SK-N-SH treated with all-trans-retinoic acid at 6 μM for 48 hours (cell line): ENCODE measurements around the gene PTPRC.

Experiments used
- ARNTL ChIP-seq: fragments of 450-650 bp; formaldehyde crosslinking; IDR thresholded peaks from 2 replicates; pipeline ENCODE4 v1.5.0; 2020; ENCODE audit warnings: low read depth, mild to moderate bottlenecking, moderate library complexity, borderline replicate concordance
- ESRRG ChIP-seq: fragments of 250-450 bp; sonication (Bioruptor Pico); IDR thresholded peaks from 2 replicates; pipeline ENCODE4 v1.6.1; 2021; ENCODE audit warnings: mild to moderate bottlenecking
- OSR1 ChIP-seq: fragments of 250-450 bp; sonication (Bioruptor Pico); IDR thresholded peaks from 2 replicates; pipeline ENCODE4 v1.8.0; 2022; ENCODE audit warnings: moderate library complexity, mild to moderate bottlenecking, inconsistent platforms
- PATZ1 ChIP-seq: fragments of 250-450 bp; sonication (Bioruptor Pico); IDR thresholded peaks from 2 replicates; pipeline ENCODE4 v1.8.0; 2020; ENCODE audit warnings: mild to moderate bottlenecking, moderate library complexity, borderline replicate concordance
- RARB ChIP-seq: fragments of 250-450 bp; sonication (Bioruptor Pico); IDR thresholded peaks from 2 replicates; pipeline ENCODE4 v1.8.0; 2021; ENCODE audit warnings: mild to moderate bottlenecking, moderate library complexity
- TCF4 ChIP-seq: fragments of 250-450 bp; sonication (Bioruptor Pico); IDR thresholded peaks from 2 replicates; pipeline ENCODE4 v1.8.0; 2021; ENCODE audit warnings: mild to moderate bottlenecking, moderate library complexity, borderline replicate concordance
- ZFP30 ChIP-seq: fragments of 450-650 bp; formaldehyde crosslinking; IDR thresholded peaks from 2 replicates; pipeline ENCODE4 v1.5.0; 2022; ENCODE audit warnings: mild to moderate bottlenecking, moderate library complexity
- ZNF70 ChIP-seq: fragments of 450-650 bp; formaldehyde crosslinking; IDR thresholded peaks from 2 replicates; pipeline ENCODE4 v1.5.0; 2020; ENCODE audit warnings: mild to moderate bottlenecking, moderate library complexity
- TF ChIP-seq, protein P1 (sequence below): fragments of 250-450 bp; sonication (Bioruptor Pico); IDR thresholded peaks from 2 replicates; pipeline ENCODE4 v1.5.1; 2020; ENCODE audit warnings: low read depth, mild to moderate bottlenecking, moderate library complexity
- TF ChIP-seq, protein P2 (sequence below): fragments of 250-450 bp; sonication (Bioruptor Pico); IDR thresholded peaks from 2 replicates; pipeline ENCODE4 v1.5.0; 2020; ENCODE audit warnings: mild to moderate bottlenecking, moderate library complexity
- TF ChIP-seq, protein P3 (sequence below): fragments of 250-450 bp; sonication (Bioruptor Pico); IDR thresholded peaks from 2 replicates; pipeline ENCODE4 v1.8.0; 2021; ENCODE audit warnings: low read depth, mild to moderate bottlenecking, moderate library complexity, borderline replicate concordance
- TF ChIP-seq, protein P4 (sequence below): fragments of 250-450 bp; sonication (Bioruptor Pico); IDR thresholded peaks from 2 replicates; pipeline ENCODE4 v1.5.1; 2021; ENCODE audit warnings: mild to moderate bottlenecking, moderate library complexity

DNA sequence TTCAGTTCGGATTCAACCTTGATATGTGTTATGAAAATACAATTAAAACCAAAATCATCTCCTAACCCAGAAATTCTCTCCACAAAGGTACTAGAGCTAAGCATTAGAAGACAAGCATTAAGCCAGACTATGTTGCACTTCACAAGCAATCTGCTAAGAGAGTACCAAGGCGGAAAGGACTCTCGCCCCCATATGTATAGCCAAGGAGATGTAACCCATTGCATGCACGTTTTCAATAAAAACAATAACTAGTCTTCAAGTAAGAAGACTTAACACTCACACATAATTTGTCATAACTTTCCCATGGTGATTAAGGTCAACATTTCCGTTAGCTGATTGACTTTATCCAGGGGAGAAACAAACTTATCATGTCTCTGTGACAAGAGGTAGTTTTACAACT is 27.6 kb upstream of the PTPRC start:
- TF ChIP-seq ZFP30 (CRISPR knock-in tag), result no peak
- TF ChIP-seq PATZ1, result no peak
- no peak for TF ChIP-seq ESRRG (CRISPR knock-in tag)
- no peak for TF ChIP-seq TCF4 (CRISPR knock-in tag)
- TF ChIP-seq, protein P1, sequence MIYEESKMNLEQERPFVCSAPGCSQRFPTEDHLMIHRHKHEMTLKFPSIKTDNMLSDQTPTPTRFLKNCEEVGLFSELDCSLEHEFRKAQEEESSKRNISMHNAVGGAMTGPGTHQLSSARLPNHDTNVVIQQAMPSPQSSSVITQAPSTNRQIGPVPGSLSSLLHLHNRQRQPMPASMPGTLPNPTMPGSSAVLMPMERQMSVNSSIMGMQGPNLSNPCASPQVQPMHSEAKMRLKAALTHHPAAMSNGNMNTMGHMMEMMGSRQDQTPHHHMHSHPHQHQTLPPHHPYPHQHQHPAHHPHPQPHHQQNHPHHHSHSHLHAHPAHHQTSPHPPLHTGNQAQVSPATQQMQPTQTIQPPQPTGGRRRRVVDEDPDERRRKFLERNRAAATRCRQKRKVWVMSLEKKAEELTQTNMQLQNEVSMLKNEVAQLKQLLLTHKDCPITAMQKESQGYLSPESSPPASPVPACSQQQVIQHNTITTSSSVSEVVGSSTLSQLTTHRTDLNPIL (CRISPR knock-in tag), result no peak
- TF ChIP-seq ARNTL (CRISPR knock-in tag), result no peak
- TF ChIP-seq, protein P2, sequence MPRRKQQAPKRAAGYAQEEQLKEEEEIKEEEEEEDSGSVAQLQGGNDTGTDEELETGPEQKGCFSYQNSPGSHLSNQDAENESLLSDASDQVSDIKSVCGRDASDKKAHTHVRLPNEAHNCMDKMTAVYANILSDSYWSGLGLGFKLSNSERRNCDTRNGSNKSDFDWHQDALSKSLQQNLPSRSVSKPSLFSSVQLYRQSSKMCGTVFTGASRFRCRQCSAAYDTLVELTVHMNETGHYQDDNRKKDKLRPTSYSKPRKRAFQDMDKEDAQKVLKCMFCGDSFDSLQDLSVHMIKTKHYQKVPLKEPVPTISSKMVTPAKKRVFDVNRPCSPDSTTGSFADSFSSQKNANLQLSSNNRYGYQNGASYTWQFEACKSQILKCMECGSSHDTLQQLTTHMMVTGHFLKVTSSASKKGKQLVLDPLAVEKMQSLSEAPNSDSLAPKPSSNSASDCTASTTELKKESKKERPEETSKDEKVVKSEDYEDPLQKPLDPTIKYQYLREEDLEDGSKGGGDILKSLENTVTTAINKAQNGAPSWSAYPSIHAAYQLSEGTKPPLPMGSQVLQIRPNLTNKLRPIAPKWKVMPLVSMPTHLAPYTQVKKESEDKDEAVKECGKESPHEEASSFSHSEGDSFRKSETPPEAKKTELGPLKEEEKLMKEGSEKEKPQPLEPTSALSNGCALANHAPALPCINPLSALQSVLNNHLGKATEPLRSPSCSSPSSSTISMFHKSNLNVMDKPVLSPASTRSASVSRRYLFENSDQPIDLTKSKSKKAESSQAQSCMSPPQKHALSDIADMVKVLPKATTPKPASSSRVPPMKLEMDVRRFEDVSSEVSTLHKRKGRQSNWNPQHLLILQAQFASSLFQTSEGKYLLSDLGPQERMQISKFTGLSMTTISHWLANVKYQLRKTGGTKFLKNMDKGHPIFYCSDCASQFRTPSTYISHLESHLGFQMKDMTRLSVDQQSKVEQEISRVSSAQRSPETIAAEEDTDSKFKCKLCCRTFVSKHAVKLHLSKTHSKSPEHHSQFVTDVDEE (CRISPR knock-in tag), result no peak
- no peak for TF ChIP-seq RARB (CRISPR knock-in tag)
- no peak for TF ChIP-seq ZNF70 (CRISPR knock-in tag)
- TF ChIP-seq, protein P3, sequence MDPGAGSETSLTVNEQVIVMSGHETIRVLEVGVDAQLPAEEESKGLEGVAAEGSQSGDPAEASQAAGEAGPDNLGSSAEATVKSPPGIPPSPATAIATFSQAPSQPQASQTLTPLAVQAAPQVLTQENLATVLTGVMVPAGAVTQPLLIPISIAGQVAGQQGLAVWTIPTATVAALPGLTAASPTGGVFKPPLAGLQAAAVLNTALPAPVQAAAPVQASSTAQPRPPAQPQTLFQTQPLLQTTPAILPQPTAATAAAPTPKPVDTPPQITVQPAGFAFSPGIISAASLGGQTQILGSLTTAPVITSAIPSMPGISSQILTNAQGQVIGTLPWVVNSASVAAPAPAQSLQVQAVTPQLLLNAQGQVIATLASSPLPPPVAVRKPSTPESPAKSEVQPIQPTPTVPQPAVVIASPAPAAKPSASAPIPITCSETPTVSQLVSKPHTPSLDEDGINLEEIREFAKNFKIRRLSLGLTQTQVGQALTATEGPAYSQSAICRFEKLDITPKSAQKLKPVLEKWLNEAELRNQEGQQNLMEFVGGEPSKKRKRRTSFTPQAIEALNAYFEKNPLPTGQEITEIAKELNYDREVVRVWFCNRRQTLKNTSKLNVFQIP (CRISPR knock-in tag), result no peak
- no peak for TF ChIP-seq OSR1
- TF ChIP-seq, protein P4, sequence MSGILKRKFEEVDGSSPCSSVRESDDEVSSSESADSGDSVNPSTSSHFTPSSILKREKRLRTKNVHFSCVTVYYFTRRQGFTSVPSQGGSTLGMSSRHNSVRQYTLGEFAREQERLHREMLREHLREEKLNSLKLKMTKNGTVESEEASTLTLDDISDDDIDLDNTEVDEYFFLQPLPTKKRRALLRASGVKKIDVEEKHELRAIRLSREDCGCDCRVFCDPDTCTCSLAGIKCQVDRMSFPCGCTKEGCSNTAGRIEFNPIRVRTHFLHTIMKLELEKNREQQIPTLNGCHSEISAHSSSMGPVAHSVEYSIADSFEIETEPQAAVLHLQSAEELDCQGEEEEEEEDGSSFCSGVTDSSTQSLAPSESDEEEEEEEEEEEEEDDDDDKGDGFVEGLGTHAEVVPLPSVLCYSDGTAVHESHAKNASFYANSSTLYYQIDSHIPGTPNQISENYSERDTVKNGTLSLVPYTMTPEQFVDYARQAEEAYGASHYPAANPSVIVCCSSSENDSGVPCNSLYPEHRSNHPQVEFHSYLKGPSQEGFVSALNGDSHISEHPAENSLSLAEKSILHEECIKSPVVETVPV, result no peak
